OCI-LY1 (cell line): ENCODE data around the gene RC3H1.

ENCODE experiments used
- H2AFZ ChIP-seq: fragments of 200-600 bp; sonication (generic), shearing (Covaris generic); 2 replicates; pipeline ENCODE4 v1.6.0; 2014; ENCODE audit warnings: antibody characterized with exemption, mild to moderate bottlenecking, low read length
- H3F3A ChIP-seq: fragments of 200-600 bp; sonication (generic), shearing (Covaris generic); 2 replicates; pipeline ENCODE4 v1.6.0; 2014; ENCODE audit warnings: mild to moderate bottlenecking, antibody characterized with exemption, low read length, moderate library complexity; ENCODE audit not compliant: insufficient read depth
- H3K27ac ChIP-seq: fragments of 200-600 bp; sonication (generic); 2 replicates; pipeline ENCODE4 v1.5.1; 2014; ENCODE audit warnings: low read length, mixed run types, mild to moderate bottlenecking, low read depth; ENCODE audit not compliant: poor library complexity, severe bottlenecking
- H3K27me3 ChIP-seq: fragments of 200-600 bp; sonication (generic); 2 replicates; pipeline ENCODE4 v1.6.0; 2014; ENCODE audit warnings: antibody characterized with exemption, mild to moderate bottlenecking, low read length, moderate library complexity; ENCODE audit not compliant: insufficient read depth
- H3K36me3 ChIP-seq: fragments of 200-600 bp; sonication (generic); 2 replicates; pipeline ENCODE4 v1.6.1; 2014; ENCODE audit warnings: mild to moderate bottlenecking, antibody characterized with exemption, low read length, moderate library complexity, mixed read lengths; ENCODE audit not compliant: insufficient read depth
- H3K4me1 ChIP-seq: fragments of 200-600 bp; sonication (generic); 2 replicates; pipeline ENCODE4 v1.5.1; 2014; ENCODE audit warnings: mild to moderate bottlenecking, low read length, moderate library complexity; ENCODE audit not compliant: insufficient read depth, severe bottlenecking
- H3K4me2 ChIP-seq: fragments of 200-600 bp; sonication (generic), shearing (Covaris generic); 2 replicates; pipeline ENCODE4 v1.6.1; 2014; ENCODE audit warnings: low read length
- H3K4me3 ChIP-seq: fragments of 200-600 bp; sonication (generic); 2 replicates; pipeline ENCODE4 v1.5.1; 2014; ENCODE audit warnings: low read length, low read depth, mild to moderate bottlenecking, mixed read lengths; ENCODE audit not compliant: poor library complexity, severe bottlenecking
- H3K79me2 ChIP-seq: fragments of 200-600 bp; shearing (Covaris generic); 2 replicates; pipeline ENCODE4 v1.6.1; 2016; ENCODE audit warnings: mixed run types, low read length, mixed read lengths; ENCODE audit not compliant: insufficient read depth
- H3K9ac ChIP-seq: fragments of 200-600 bp; sonication (generic), shearing (Covaris generic); 2 replicates; pipeline ENCODE4 v1.6.1; 2014; ENCODE audit warnings: mild to moderate bottlenecking, low read length, mixed read lengths
- H3K9me2 ChIP-seq: fragments of 200-600 bp; sonication (generic), shearing (Covaris generic); 2 replicates; pipeline ENCODE4 v1.6.1; 2014; ENCODE audit warnings: low read depth, mild to moderate bottlenecking, low read length, mixed read lengths
- H3K9me3 ChIP-seq: fragments of 200-600 bp; shearing (Covaris generic); 2 replicates; pipeline ENCODE4 v1.6.1; 2014; ENCODE audit warnings: low read length, mixed read lengths
- H4K20me1 ChIP-seq: fragments of 200-600 bp; sonication (generic), shearing (Covaris generic); 2 replicates; pipeline ENCODE4 v1.6.0; 2016; ENCODE audit warnings: mild to moderate bottlenecking, low read length; ENCODE audit not compliant: insufficient read depth
- CTCF ChIP-seq: fragments of 200-600 bp; sonication (generic), shearing (Covaris generic); IDR thresholded peaks from 2 replicates; pipeline ENCODE4 v1.5.1; 2017; ENCODE audit warnings: mild to moderate bottlenecking, antibody characterized with exemption, low read length, moderate library complexity, mixed read lengths
- EZH2 ChIP-seq: fragments of 200-600 bp; sonication (generic), shearing (Covaris generic); IDR thresholded peaks from 2 replicates; pipeline ENCODE4 v1.8.0; 2017; ENCODE audit warnings: borderline replicate concordance, mixed run types, mild to moderate bottlenecking, antibody characterized with exemption, low read length, moderate library complexity, mixed read lengths

The RC3H1 gene

GRCh38 chr1:174021591-174022079, 522 bp downstream of the RC3H1 start:
- Histone ChIP-seq H3F3A (no peaks in the 10 kb centered on the region), H3K9me3 (no peaks in the 10 kb centered on the region), H4K20me1 (no peaks in the 10 kb centered on the region), H3K9me2 (no peaks in the 10 kb centered on the region), H3K27ac (peak overlapping the region; percentile 63), H3K9ac (peak overlapping the region; percentile 82), H3K4me3 (peak overlapping the region; percentile 93), H3K4me2 (peak overlapping the region; percentile 99), H3K27me3 (no peaks in the 10 kb centered on the region), H3K79me2 (peaks cover 51% of the 10 kb centered on the region), H3K4me1 (peaks cover 55% of the 10 kb centered on the region), H3K36me3 (peaks cover 4% of the 10 kb centered on the region; the same call in 1 of the 2 replicates), H2AFZ (no peak overlapping the region)
- TF ChIP-seq EZH2 (no peak), CTCF (no peak)

- Histone ChIP-seq H3K79me2 (peaks cover 80% of the 10 kb centered on the region), H3K9me3 (no peaks in the 10 kb centered on the region), H3K4me1 (peaks cover 54% of the 10 kb centered on the region), H3K9me2 (no peaks in the 10 kb centered on the region), H3K4me3 (no peak overlapping the region), H4K20me1 (no peaks in the 10 kb centered on the region), H3K36me3 (peaks cover 4% of the 10 kb centered on the region; the same call in 1 of the 2 replicates), H3F3A (no peaks in the 10 kb centered on the region), H3K9ac (peak overlapping the region; percentile 21; the same call in 1 of the 2 replicates), H3K27ac (no peak overlapping the region), H3K27me3 (no peaks in the 10 kb centered on the region), H3K4me2 (peak overlapping the region; percentile 37; the same call in 1 of the 2 replicates), H2AFZ (no peak overlapping the region)
- TF ChIP-seq CTCF: no peak
- TF ChIP-seq EZH2: no peak
Measured at GRCh38 chr1:174018565-174018964, 3.6 kb downstream of the RC3H1 start.

- Histone ChIP-seq H3K27ac (no peak overlapping the region), H3K4me2 (no peak overlapping the region), H3K4me1 (peaks cover 42% of the 10 kb centered on the region), H3K9me3 (no peaks in the 10 kb centered on the region), H3K27me3 (no peaks in the 10 kb centered on the region), H3K36me3 (peaks cover 4% of the 10 kb centered on the region; the same call in 1 of the 2 replicates), H4K20me1 (no peaks in the 10 kb centered on the region), H3K4me3 (no peak overlapping the region), H3K9me2 (no peaks in the 10 kb centered on the region), H2AFZ (no peak overlapping the region), H3F3A (no peaks in the 10 kb centered on the region), H3K79me2 (peaks cover 90% of the 10 kb centered on the region), H3K9ac (no peak overlapping the region)
- no peak for TF ChIP-seq EZH2
- no peak for TF ChIP-seq CTCF
Measured at GRCh38 chr1:174017231-174017970, 4.8 kb downstream of the RC3H1 start.
